MCF 10A (cell line): ENCODE measurements around the gene MORN5. TPM values are rescaled to one million over a fixed set of nuclear protein-coding genes. Genes with fewer than 3 reads are reported as not detected.

ENCODE experiments used
- BruUV-seq: library from RNA; stranded (reverse); fragments of 400-500 nt; replicated peaks from 2 replicates; lab custom pipeline; 2021; lab: Mats Ljungman, UMichigan
- CTCF ChIA-PET: fragments of 300-600 bp; sonication (Branson Sonifier 250); formaldehyde crosslinking; extraction: SDS; loops from one replicate; lab custom pipeline; 2021; ENCODE audit warnings: antibody characterized with exemption, inconsistent platforms; lab: Yijun Ruan, JAX
- POLR2A ChIA-PET: fragments of 300-600, 350-650 bp; sonication (Branson Sonifier 250); formaldehyde crosslinking; extraction: SDS; loops from one replicate; lab custom pipeline; 2020; ENCODE audit warnings: antibody characterized with exemption, inconsistent platforms; lab: Yijun Ruan, JAX
- DNase-seq: peaks from one replicate; pipeline ENCODE4 v3.0.0-alpha.2; 2018; ENCODE audit not compliant: unreplicated experiment
- H3K27ac Mint-ChIP-seq: one replicate; pipeline ENCODE4 v1.8.0; 2022; ENCODE audit warnings: mild to moderate bottlenecking, low read depth, mixed read lengths; ENCODE audit not compliant: unreplicated experiment
- H3K27me3 Mint-ChIP-seq: one replicate; pipeline ENCODE4 v1.8.0; 2022; ENCODE audit warnings: mixed read lengths; ENCODE audit not compliant: insufficient read depth, unreplicated experiment
- H3K36me3 Mint-ChIP-seq: one replicate; pipeline ENCODE4 v1.8.0; 2022; ENCODE audit warnings: mild to moderate bottlenecking, moderate library complexity, mixed read lengths; ENCODE audit not compliant: insufficient read depth, unreplicated experiment
- H3K4me1 Mint-ChIP-seq: one replicate; pipeline ENCODE4 v1.8.0; 2022; ENCODE audit warnings: mixed read lengths; ENCODE audit not compliant: insufficient read depth, unreplicated experiment
- H3K4me3 Mint-ChIP-seq: one replicate; pipeline ENCODE4 v1.8.0; 2022; ENCODE audit warnings: mild to moderate bottlenecking, moderate library complexity, mixed read lengths; ENCODE audit not compliant: unreplicated experiment
- H3K9me3 Mint-ChIP-seq: one replicate; pipeline ENCODE4 v1.8.0; 2022; ENCODE audit warnings: mixed read lengths; ENCODE audit not compliant: unreplicated experiment
- intact Hi-C: fragments of 100-400 bp; cut with micrococcal nuclease; formaldehyde crosslinking; loops from 2 replicates; pipeline ENCODE4 v1.14.1; 2022
- total RNA-seq: library from RNA; stranded (reverse); gene quantifications from 2 replicates; pipeline ENCODE4 v1.2.3, GENCODE V29; 2022
- TF ChIP-seq, protein P1 (sequence below): fragments of 200-600 bp; IDR thresholded peaks from one replicate; pipeline ENCODE4 v1.8.0; 2022; ENCODE audit warnings: antibody characterized with exemption, mild to moderate bottlenecking; ENCODE audit not compliant: unreplicated experiment

Gene MORN5
- total RNA-seq, 1 experiment from 2014 or later: not detected

DNA sequence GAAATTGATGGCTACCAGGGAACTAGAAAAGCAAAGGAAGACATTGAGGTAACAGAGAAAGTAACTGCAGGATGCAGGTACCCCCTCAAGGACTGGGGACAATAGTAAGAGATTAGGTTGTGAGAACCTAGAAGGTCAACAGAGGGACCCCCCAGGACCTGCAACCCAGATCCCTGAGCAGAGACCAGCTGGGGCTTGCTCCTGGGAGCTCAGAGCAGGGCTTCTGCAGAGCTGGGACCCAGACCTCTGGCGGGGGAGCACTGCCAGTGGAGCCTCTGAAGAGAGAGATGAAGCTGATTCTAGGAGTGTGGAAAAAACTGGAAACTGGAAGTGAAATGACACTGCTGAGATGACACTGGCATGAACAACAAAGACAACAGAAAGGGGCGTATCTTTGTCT is 17.2 kb downstream of the MORN5 start:
- H3K4me1 Mint-ChIP-seq: peaks cover 7% of the 10 kb centered on the region
- CTCF ChIA-PET: interaction anchor here (0.5 to 0.7 kb wide), 2 partner anchors 78 to 323 kb away, joined by 3 to 6 read pairs; no protein-coding TSS in a partner anchor

GRCh38 chr9:122179054-122179689 is 19.5 kb downstream of the MORN5 start:
- no peaks in the 10 kb centered on the region for H3K9me3 Mint-ChIP-seq
- H3K4me3 Mint-ChIP-seq: no peak overlapping the region
- TF ChIP-seq, protein P1, sequence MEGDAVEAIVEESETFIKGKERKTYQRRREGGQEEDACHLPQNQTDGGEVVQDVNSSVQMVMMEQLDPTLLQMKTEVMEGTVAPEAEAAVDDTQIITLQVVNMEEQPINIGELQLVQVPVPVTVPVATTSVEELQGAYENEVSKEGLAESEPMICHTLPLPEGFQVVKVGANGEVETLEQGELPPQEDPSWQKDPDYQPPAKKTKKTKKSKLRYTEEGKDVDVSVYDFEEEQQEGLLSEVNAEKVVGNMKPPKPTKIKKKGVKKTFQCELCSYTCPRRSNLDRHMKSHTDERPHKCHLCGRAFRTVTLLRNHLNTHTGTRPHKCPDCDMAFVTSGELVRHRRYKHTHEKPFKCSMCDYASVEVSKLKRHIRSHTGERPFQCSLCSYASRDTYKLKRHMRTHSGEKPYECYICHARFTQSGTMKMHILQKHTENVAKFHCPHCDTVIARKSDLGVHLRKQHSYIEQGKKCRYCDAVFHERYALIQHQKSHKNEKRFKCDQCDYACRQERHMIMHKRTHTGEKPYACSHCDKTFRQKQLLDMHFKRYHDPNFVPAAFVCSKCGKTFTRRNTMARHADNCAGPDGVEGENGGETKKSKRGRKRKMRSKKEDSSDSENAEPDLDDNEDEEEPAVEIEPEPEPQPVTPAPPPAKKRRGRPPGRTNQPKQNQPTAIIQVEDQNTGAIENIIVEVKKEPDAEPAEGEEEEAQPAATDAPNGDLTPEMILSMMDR: no peak
- POLR2A ChIA-PET: no interaction called here
- BruUV-seq: no TSS peak
- CTCF ChIA-PET: interaction anchor here (0.6 to 0.7 kb wide), 3 partner anchors 18 to 512 kb away, joined by 3 to 8 read pairs (median 3); no protein-coding TSS in a partner anchor
- peaks cover 60% of the 10 kb centered on the region for H3K27me3 Mint-ChIP-seq
- H3K27ac Mint-ChIP-seq: no peak overlapping the region
- H3K4me1 Mint-ChIP-seq: peaks cover 7% of the 10 kb centered on the region
- intact Hi-C loops: no loop called here
- no peaks in the 10 kb centered on the region for H3K36me3 Mint-ChIP-seq
- DNase-seq: no peak

More for the DNA sequence above, 17.2 kb downstream of the MORN5 start:
- no peak overlapping the region for H3K27ac Mint-ChIP-seq
- H3K9me3 Mint-ChIP-seq: no peaks in the 10 kb centered on the region
- BruUV-seq: no TSS peak
- TF ChIP-seq, protein P1: no peak
- POLR2A ChIA-PET: interaction anchor here (0.7 to 1.0 kb wide), 2 partner anchors 17 to 42 kb away, joined by 3 read pairs; partner anchors contain the start of gene MORN5
- H3K27me3 Mint-ChIP-seq: peaks cover 68% of the 10 kb centered on the region
- no peak overlapping the region for H3K4me3 Mint-ChIP-seq
- no peak for DNase-seq
- no peaks in the 10 kb centered on the region for H3K36me3 Mint-ChIP-seq
- intact Hi-C loops: no loop called here

DNA sequence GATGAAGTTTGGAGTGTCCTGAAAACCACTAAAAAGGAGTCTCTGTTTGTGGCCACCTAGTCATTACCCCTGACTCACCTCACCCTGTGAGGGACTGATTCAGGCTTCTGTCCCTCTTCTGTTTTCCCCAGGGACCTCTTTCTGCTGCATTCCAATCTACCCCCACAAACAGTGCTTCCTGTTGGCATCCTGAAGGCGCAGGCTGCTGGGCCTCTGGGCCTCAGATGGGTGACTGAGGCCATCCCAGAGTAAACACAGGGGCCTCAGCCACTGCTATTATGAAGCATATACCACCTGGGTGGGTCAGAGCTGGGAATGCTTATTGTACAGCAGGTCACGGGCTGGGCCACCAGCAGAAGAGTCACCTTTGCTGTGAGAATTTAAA is 20.0 kb downstream of the MORN5 start:
- peaks cover 7% of the 10 kb centered on the region for H3K4me1 Mint-ChIP-seq
- peaks cover 55% of the 10 kb centered on the region for H3K27me3 Mint-ChIP-seq
- POLR2A ChIA-PET: no interaction called here
- CTCF ChIA-PET: interaction anchor here (0.6 to 0.7 kb wide), 2 partner anchors 17 to 54 kb away, joined by 3 read pairs; no protein-coding TSS in a partner anchor
- no TSS peak for BruUV-seq
- H3K27ac Mint-ChIP-seq: no peak overlapping the region
- intact Hi-C loops: no loop called here
- H3K9me3 Mint-ChIP-seq: no peaks in the 10 kb centered on the region
- no peak for DNase-seq
- TF ChIP-seq, protein P1: no peak
- no peaks in the 10 kb centered on the region for H3K36me3 Mint-ChIP-seq
- H3K4me3 Mint-ChIP-seq: no peak overlapping the region

GRCh38 chr9:122180633-122181032 is 20.9 kb downstream of the MORN5 start:
- TF ChIP-seq, protein P1: no peak
- peaks cover 7% of the 10 kb centered on the region for H3K4me1 Mint-ChIP-seq
- H3K4me3 Mint-ChIP-seq: no peak overlapping the region
- no peak overlapping the region for H3K27ac Mint-ChIP-seq
- ChIA-PET POLR2A (no interaction called here), CTCF (interaction anchor here (1.5 kb wide), 1 partner anchor 30 kb away, joined by 3 read pairs; no protein-coding TSS in a partner anchor)
- H3K9me3 Mint-ChIP-seq: no peaks in the 10 kb centered on the region
- peak; percentile 62 for DNase-seq
- intact Hi-C loops: no loop called here
- H3K36me3 Mint-ChIP-seq: no peaks in the 10 kb centered on the region
- H3K27me3 Mint-ChIP-seq: peaks cover 48% of the 10 kb centered on the region
- no TSS peak for BruUV-seq
